Body of pancreas (tissue), 4 donors: ENCODE results near the gene SIRT7. TPM values are rescaled to one million over a fixed set of nuclear protein-coding genes. Genes with fewer than 3 reads are reported as not detected.
A peak's percentile ranks its signal among the peaks of the same experiment; 100 is the strongest.

ENCODE experiments used
- ATAC-seq: fragments of 150-250 bp; one replicate; pipeline ENCODE4 v1.9.1; 2016
- DNase-seq, 4 donors: peaks; one replicate each; pipeline ENCODE4 v3.0.0-alpha.2; 2019
- H3K27ac ChIP-seq, 4 donors: fragments of 200-600 bp; sonication (generic); 1 replicate in 3 of 4; 2 replicates in 1 of 4; pipeline versions ENCODE4 v1.5.1 to v1.6.1; 2016 to 2019; ENCODE audit warnings: mild to moderate bottlenecking in 1 of 4, mixed read lengths in 1 of 4, moderate library complexity in 1 of 4
- H3K27me3 ChIP-seq, 2 donors: fragments of 200-600 bp; sonication (generic); one replicate each; pipeline ENCODE4 v1.6.0; 2016; ENCODE audit warnings: mild to moderate bottlenecking in 1 of 2
- H3K36me3 ChIP-seq, 2 donors: fragments of 200-600 bp; sonication (generic); replicated peaks in 1 of 2; 2 replicates each; pipeline ENCODE4 v1.5.1; 2016; ENCODE audit warnings: low read depth in 2 of 2; ENCODE audit not compliant: insufficient read depth in 1 of 2
- H3K4me1 ChIP-seq: fragments of 200-600 bp; sonication (generic); one replicate; pipeline ENCODE4 v1.6.0; 2016
- H3K4me3 ChIP-seq, 2 donors: fragments of 200-600 bp; sonication (generic); 1 replicate in 1 of 2; 2 replicates in 1 of 2; pipeline ENCODE4 v1.5.1; 2016 to 2019
- H3K9me3 ChIP-seq, 3 donors: fragments of 200-600 bp; sonication (generic); 1 replicate in 2 of 3; 2 replicates in 1 of 3; pipeline ENCODE4 v1.5.1; 2016
- CTCF ChIP-seq, 7 experiments: fragments of 450-650 bp in 4 of 7; fragments of 200-600 bp in 3 of 7; sonication (generic) in 3 of 7; IDR thresholded peaks; one replicate each; pipeline ENCODE4 v1.5.1; 2016 to 2019; ENCODE audit warnings: antibody characterized with exemption in 7 of 7
- POLR2A ChIP-seq, 3 donors: fragments of 450-650 bp; IDR thresholded peaks; one replicate each; pipeline ENCODE4 v1.6.1; 2016; ENCODE audit warnings: antibody characterized with exemption in 3 of 3, mild to moderate bottlenecking in 2 of 3
- WGBS, 2 donors: methylation state at CpG; one replicate each; pipeline ENCODE4 v1.1.5; 2017; 5-methylcytosine and 5-hydroxymethylcytosine counted together
- intact Hi-C: fragments of 100-400 bp; cut with DNase I; formaldehyde crosslinking; loops from one replicate; pipeline ENCODE4 v1.15.1; 2023
- total RNA-seq, 2 donors: library from RNA; depleted of rRNA; stranded (reverse); fragments of >200 nt; gene quantifications; one replicate each; pipeline ENCODE4 v1.1.0, GENCODE V29; 2016

Gene SIRT7
- total RNA-seq, 2 donors from 2014 or later, result 23.9 to 48.5 TPM

GRCh38 chr17:81865358-81865732 is 52.6 kb downstream of the SIRT7 start:
- intact Hi-C loops, result no loop called here
- DNase-seq, result no peak
- ATAC-seq, result no peak
- WGBS, 2 donors, result 20 to 42% methylated on average over 1 to 8 of the region's 8 CpGs
- no peaks in the 10 kb centered on the region for H3K9me3 ChIP-seq
- no peaks in the 10 kb centered on the region for H3K27me3 ChIP-seq
- peaks cover 84% of the 10 kb centered on the region for H3K4me1 ChIP-seq
- TF ChIP-seq POLR2A (IDR thresholded peaks at IDR 0.05), result no peak
- no peak for TF ChIP-seq CTCF (IDR thresholded peaks at IDR 0.05)
- H3K36me3 ChIP-seq, result no peaks in the 10 kb centered on the region
- H3K27ac ChIP-seq, result peak overlapping the region; percentile 90 to 98 (median 96)
- H3K4me3 ChIP-seq, result no peak overlapping the region

GRCh38 chr17:81863833-81864768 is 53.9 kb downstream of the SIRT7 start:
- Histone ChIP-seq H3K27ac (peak overlapping the region; percentile 60 to 98 (median 96)), H3K36me3 (no peaks in the 10 kb centered on the region), H3K27me3 (no peaks in the 10 kb centered on the region), H3K4me3 (no peak overlapping the region), H3K4me1 (peaks cover 76% of the 10 kb centered on the region), H3K9me3 (no peaks in the 10 kb centered on the region)
- DNase-seq, result peak in 3 of 4 donors; percentile 30 to 59 (median 55)
- WGBS, 2 donors, result 46 to 52% methylated on average over 9 of the region's 9 CpGs
- ATAC-seq, result no peak
- TF ChIP-seq POLR2A (IDR thresholded peaks at IDR 0.05), result peak in 1 of 3 donors; percentile 2
- peak in 1 of 7 experiments; percentile 3 for TF ChIP-seq CTCF (IDR thresholded peaks at IDR 0.05)
- intact Hi-C loops, result no loop called here

GRCh38 chr17:81863123-81863675 is 54.8 kb downstream of the SIRT7 start:
- TF ChIP-seq POLR2A (IDR thresholded peaks at IDR 0.05) (peak in 2 of 3 donors; percentile 10 to 41), CTCF (IDR thresholded peaks at IDR 0.05) (no peak)
- no peaks in the 10 kb centered on the region for H3K9me3 ChIP-seq
- peaks cover 76% of the 10 kb centered on the region for H3K4me1 ChIP-seq
- H3K27ac ChIP-seq, result peak overlapping the region; percentile 60 to 98 (median 96)
- intact Hi-C loops, result no loop called here
- no peak for ATAC-seq
- 25 to 48% methylated on average over 6 of the region's 6 CpGs for WGBS, 2 donors
- H3K36me3 ChIP-seq, result no peaks in the 10 kb centered on the region
- H3K4me3 ChIP-seq, result no peak overlapping the region
- DNase-seq, result peak in 3 of 4 donors; percentile 59 to 72 (median 70)
- no peaks in the 10 kb centered on the region for H3K27me3 ChIP-seq

Other genes starting within 250 kb of the SIRT7 start
- 10 to 100 TPM; 22.8 to 47.1 TPM for gene ARL16, start 234.4 kb downstream of the SIRT7 start, total RNA-seq
- 10 to 100 TPM; 60.7 to 66.9 TPM for gene HGS, start 234.2 kb downstream of the SIRT7 start, total RNA-seq
- 10 to 100 TPM; 17.1 to 45.8 TPM for gene MRPL12, start 214.8 kb downstream of the SIRT7 start, total RNA-seq
- gene SLC25A10, start 205.9 kb downstream of the SIRT7 start, total RNA-seq, result 10 to 100 TPM; 15.8 to 18.9 TPM
- 1 to 10 TPM in 1 of 2 donors, under 1 TPM in 1; 0.52 to 5.3 TPM for gene GCGR, start 114.0 kb downstream of the SIRT7 start, total RNA-seq
- gene MCRIP1, start 84.9 kb downstream of the SIRT7 start, total RNA-seq, result 10 to 100 TPM; 46.1 to 65.6 TPM
- not detected for gene PPP1R27, start 83.1 kb downstream of the SIRT7 start, total RNA-seq
- gene P4HB, start 57.6 kb downstream of the SIRT7 start, total RNA-seq, result 1,000 to 10,000 TPM; 1,462 to 4,394 TPM
- 100 to 1,000 TPM; 109 to 141 TPM for gene ARHGDIA, start 46.8 kb downstream of the SIRT7 start, total RNA-seq
- gene ALYREF, start 26.6 kb downstream of the SIRT7 start, total RNA-seq, result 10 to 100 TPM; 17.1 to 72.2 TPM
- gene ANAPC11, start 26.5 kb downstream of the SIRT7 start, total RNA-seq, result 100 to 1,000 TPM in 1 of 2 donors, 10 to 100 TPM in 1; 58.1 to 111 TPM
- gene NPB, start 15.9 kb downstream of the SIRT7 start, total RNA-seq, result 1 to 10 TPM in 1 of 2 donors, under 1 TPM in 1; 0.66 to 1.8 TPM
- 10 to 100 TPM; 13.0 to 25.1 TPM for gene PCYT2, start 6.8 kb downstream of the SIRT7 start, total RNA-seq
- 10 to 100 TPM in 1 of 2 donors, 1 to 10 TPM in 1; 8.3 to 14.5 TPM for gene MAFG, start 9.6 kb upstream of the SIRT7 start, total RNA-seq
- 10 to 100 TPM; 38.2 to 54.2 TPM for gene PYCR1, start 19.1 kb upstream of the SIRT7 start, total RNA-seq
- gene MYADML2, start 29.1 kb upstream of the SIRT7 start, total RNA-seq, result not detected
- under 1 TPM in 1 of 2 donors, not detected in 1; 0.33 TPM for gene NOTUM, start 43.0 kb upstream of the SIRT7 start, total RNA-seq
- gene ASPSCR1, start 59.5 kb upstream of the SIRT7 start, total RNA-seq, result 10 to 100 TPM; 17.9 to 57.4 TPM
- 10 to 100 TPM; 16.5 to 24.4 TPM for gene CENPX, start 104.7 kb upstream of the SIRT7 start, total RNA-seq
- 10 to 100 TPM in 1 of 2 donors, 1 to 10 TPM in 1; 8.0 to 36.3 TPM for gene LRRC45, start 105.1 kb upstream of the SIRT7 start, total RNA-seq
- 1 to 10 TPM in 1 of 2 donors, not detected in 1; 3.1 TPM for gene RAC3, start 113.5 kb upstream of the SIRT7 start, total RNA-seq
- gene DCXR, start 119.5 kb upstream of the SIRT7 start, total RNA-seq, result 100 to 1,000 TPM in 1 of 2 donors, 10 to 100 TPM in 1; 82.2 to 205 TPM
- gene RFNG, start 133.6 kb upstream of the SIRT7 start, total RNA-seq, result 10 to 100 TPM; 37.9 to 43.1 TPM
- 10 to 100 TPM; 63.0 to 86.4 TPM for gene GPS1, start 133.7 kb upstream of the SIRT7 start, total RNA-seq
- 100 to 1,000 TPM in 1 of 2 donors, 10 to 100 TPM in 1; 76.0 to 128 TPM for gene DUS1L, start 147.6 kb upstream of the SIRT7 start, total RNA-seq
- gene FASN, start 180.1 kb upstream of the SIRT7 start, total RNA-seq, result 100 to 1,000 TPM in 1 of 2 donors, 10 to 100 TPM in 1; 16.3 to 388 TPM